Measurements from ENCODE around the gene VWF. TPM values are rescaled to one million over a fixed set of nuclear protein-coding genes. Genes with fewer than 3 reads are reported as not detected.

The VWF gene
- total and polyA plus RNA-seq, 10 of the 15 experiments (the other 5 are each of a cell fraction or from before 2014, with no cell fraction given) = 0.08 to 0.23 TPM; not detected in 8

DNA sequence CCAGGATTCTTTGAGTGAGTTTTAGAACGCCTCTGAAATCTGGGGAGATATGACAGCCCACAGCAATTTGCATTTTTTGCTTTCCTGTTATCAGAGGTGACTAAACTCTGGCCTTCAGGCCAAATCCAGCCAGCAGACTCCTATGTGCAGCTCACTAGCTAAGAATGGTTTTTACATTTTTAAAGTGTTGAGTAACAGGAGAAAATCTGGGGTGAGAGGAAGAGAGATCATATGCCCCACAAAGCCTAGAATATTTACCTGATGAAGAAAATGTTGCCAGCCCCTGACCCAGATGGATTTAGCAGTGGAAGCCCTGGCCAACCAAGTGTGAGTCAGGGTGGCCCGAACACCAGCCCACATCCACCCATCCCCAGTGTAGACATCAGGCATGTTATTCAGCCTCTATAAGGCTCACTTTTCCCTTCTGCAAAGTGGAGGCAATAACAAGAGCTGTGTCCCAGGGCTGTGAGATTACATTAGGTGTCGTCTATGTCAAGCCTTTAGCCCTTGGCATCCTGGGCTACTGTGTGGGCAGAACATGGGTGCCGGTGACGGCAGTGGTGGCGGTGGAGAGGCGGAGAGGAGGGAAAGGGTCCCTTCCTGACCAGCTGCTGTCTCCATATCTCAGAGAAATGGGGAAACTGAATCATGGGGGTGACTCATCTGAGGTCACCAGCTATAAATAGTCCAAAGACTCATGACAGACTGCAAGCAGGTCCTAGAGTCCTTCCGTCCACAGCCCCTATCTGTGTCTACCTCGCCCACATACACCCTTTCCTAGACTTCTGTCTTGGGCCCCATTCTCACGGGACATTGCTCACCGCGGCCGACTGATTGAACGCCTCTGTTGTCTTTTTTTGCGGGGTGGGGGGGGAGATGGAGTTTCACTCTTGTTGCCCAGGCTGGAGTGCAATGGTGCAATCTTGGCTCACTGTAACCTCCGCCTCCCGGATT is 43.1 kb upstream of the VWF start (continued):
- TF ChIP-seq, protein P1, sequence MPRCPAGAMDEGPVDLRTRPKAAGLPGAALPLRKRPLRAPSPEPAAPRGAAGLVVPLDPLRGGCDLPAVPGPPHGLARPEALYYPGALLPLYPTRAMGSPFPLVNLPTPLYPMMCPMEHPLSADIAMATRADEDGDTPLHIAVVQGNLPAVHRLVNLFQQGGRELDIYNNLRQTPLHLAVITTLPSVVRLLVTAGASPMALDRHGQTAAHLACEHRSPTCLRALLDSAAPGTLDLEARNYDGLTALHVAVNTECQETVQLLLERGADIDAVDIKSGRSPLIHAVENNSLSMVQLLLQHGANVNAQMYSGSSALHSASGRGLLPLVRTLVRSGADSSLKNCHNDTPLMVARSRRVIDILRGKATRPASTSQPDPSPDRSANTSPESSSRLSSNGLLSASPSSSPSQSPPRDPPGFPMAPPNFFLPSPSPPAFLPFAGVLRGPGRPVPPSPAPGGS (IDR thresholded peaks at IDR 0.05; ENCODE audit: borderline replicate concordance, insufficient read depth, low read depth, low read length, poor library complexity, severe bottlenecking) = no peak
- TF ChIP-seq IKZF1 (conservative IDR thresholded peaks at IDR 0.05) = peak; percentile 92
- TF ChIP-seq POLR2A (IDR thresholded peaks at IDR 0.05; ENCODE audit: low read depth, low read length) = no peak
- no peak for TF ChIP-seq BRCA1 (IDR thresholded peaks at IDR 0.05; ENCODE audit: low read depth, low read length)
- TF ChIP-seq TAF1 (IDR thresholded peaks at IDR 0.05; ENCODE audit: borderline replicate concordance, low read depth, low read length) = no peak
- TF ChIP-seq POU2F2 (IDR thresholded peaks at IDR 0.05; ENCODE audit: borderline replicate concordance, low read depth, low read length) = peak; percentile 59; the same call in 1 of the 3 replicates
- TF ChIP-seq, protein P2, sequence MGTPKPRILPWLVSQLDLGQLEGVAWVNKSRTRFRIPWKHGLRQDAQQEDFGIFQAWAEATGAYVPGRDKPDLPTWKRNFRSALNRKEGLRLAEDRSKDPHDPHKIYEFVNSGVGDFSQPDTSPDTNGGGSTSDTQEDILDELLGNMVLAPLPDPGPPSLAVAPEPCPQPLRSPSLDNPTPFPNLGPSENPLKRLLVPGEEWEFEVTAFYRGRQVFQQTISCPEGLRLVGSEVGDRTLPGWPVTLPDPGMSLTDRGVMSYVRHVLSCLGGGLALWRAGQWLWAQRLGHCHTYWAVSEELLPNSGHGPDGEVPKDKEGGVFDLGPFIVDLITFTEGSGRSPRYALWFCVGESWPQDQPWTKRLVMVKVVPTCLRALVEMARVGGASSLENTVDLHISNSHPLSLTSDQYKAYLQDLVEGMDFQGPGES (IDR thresholded peaks at IDR 0.05) = no peak
- TF ChIP-seq TCF12 (IDR thresholded peaks at IDR 0.05; ENCODE audit: low read depth, low read length) = peak; percentile 79
- no peak for TF ChIP-seq PML (IDR thresholded peaks at IDR 0.05; ENCODE audit: low read length)
- TF ChIP-seq SMARCA5 (IDR thresholded peaks at IDR 0.05) = peak; percentile 66
- no peak for TF ChIP-seq KAT2A (conservative IDR thresholded peaks at IDR 0.05; ENCODE audit: control insufficient read depth, low read depth, low read length)
- TF ChIP-seq, protein P3, sequence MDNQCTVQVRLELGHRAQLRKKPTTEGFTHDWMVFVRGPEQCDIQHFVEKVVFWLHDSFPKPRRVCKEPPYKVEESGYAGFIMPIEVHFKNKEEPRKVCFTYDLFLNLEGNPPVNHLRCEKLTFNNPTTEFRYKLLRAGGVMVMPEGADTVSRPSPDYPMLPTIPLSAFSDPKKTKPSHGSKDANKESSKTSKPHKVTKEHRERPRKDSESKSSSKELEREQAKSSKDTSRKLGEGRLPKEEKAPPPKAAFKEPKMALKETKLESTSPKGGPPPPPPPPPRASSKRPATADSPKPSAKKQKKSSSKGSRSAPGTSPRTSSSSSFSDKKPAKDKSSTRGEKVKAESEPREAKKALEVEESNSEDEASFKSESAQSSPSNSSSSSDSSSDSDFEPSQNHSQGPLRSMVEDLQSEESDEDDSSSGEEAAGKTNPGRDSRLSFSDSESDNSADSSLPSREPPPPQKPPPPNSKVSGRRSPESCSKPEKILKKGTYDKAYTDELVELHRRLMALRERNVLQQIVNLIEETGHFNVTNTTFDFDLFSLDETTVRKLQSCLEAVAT (IDR thresholded peaks at IDR 0.05) = 0 out of 2 replicates have a peak, but pooled peaks have one; percentile 43
- TF ChIP-seq ZZZ3 (IDR thresholded peaks at IDR 0.05; ENCODE audit: control insufficient read depth, insufficient read length, low read depth) = no peak
- no peak for TF ChIP-seq HCFC1 (IDR thresholded peaks at IDR 0.05; ENCODE audit: low read length)
- no peak for TF ChIP-seq SIN3A (IDR thresholded peaks at IDR 0.05; ENCODE audit: low read depth, low read length)
- TF ChIP-seq SP1 (IDR thresholded peaks at IDR 0.05; ENCODE audit: low read depth, low read length) = peak; percentile 25
- no peak for TF ChIP-seq ZBED1 (IDR thresholded peaks at IDR 0.05; ENCODE audit: borderline replicate concordance)
- peak; percentile 8; the same call in 1 of the 2 replicates for TF ChIP-seq IRF4 (IDR thresholded peaks at IDR 0.05; ENCODE audit: low read depth, low read length)
- TF ChIP-seq IKZF2 (IDR thresholded peaks at IDR 0.05) = peak; percentile 78 to 91; a peak in 3 of 4 replicates
- TF ChIP-seq, protein P4, sequence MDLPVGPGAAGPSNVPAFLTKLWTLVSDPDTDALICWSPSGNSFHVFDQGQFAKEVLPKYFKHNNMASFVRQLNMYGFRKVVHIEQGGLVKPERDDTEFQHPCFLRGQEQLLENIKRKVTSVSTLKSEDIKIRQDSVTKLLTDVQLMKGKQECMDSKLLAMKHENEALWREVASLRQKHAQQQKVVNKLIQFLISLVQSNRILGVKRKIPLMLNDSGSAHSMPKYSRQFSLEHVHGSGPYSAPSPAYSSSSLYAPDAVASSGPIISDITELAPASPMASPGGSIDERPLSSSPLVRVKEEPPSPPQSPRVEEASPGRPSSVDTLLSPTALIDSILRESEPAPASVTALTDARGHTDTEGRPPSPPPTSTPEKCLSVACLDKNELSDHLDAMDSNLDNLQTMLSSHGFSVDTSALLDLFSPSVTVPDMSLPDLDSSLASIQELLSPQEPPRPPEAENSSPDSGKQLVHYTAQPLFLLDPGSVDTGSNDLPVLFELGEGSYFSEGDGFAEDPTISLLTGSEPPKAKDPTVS (IDR thresholded peaks at IDR 0.05; ENCODE audit: low read depth, low read length) = no peak
- no peak for TF ChIP-seq FOXK2 (IDR thresholded peaks at IDR 0.05)
- TF ChIP-seq ETV6 (conservative IDR thresholded peaks at IDR 0.05 in 1 of 2, IDR thresholded peaks at IDR 0.05 in 1 of 2; ENCODE audit: borderline replicate concordance in 1 of 2, low read depth in 1 of 2) = peak in 1 of 2 experiments; percentile 40; a peak in 1 of 4 replicates
- TF ChIP-seq, protein P5, sequence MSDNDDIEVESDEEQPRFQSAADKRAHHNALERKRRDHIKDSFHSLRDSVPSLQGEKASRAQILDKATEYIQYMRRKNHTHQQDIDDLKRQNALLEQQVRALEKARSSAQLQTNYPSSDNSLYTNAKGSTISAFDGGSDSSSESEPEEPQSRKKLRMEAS (IDR thresholded peaks at IDR 0.05; ENCODE audit: low read depth, low read length) = no peak
- TF ChIP-seq, protein P6, sequence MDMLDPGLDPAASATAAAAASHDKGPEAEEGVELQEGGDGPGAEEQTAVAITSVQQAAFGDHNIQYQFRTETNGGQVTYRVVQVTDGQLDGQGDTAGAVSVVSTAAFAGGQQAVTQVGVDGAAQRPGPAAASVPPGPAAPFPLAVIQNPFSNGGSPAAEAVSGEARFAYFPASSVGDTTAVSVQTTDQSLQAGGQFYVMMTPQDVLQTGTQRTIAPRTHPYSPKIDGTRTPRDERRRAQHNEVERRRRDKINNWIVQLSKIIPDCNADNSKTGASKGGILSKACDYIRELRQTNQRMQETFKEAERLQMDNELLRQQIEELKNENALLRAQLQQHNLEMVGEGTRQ (IDR thresholded peaks at IDR 0.05; ENCODE audit: borderline replicate concordance, low read depth, low read length) = no peak
